Ishikawa (cell line): Measurements from ENCODE around the gene NEDD4L.

Source experiments
- CEBPB ChIP-seq: IDR thresholded peaks from 2 replicates; pipeline ENCODE4 v1.6.1; 2012
- CREB1 ChIP-seq: IDR thresholded peaks from 2 replicates; pipeline ENCODE4 v1.6.1; 2012; ENCODE audit warnings: low read depth
- EGR1 ChIP-seq: IDR thresholded peaks from 2 replicates; pipeline ENCODE4 v1.6.1; 2012
- EP300 ChIP-seq: IDR thresholded peaks from 2 replicates; pipeline ENCODE4 v1.6.1; 2012; ENCODE audit warnings: borderline replicate concordance
- FOXM1 ChIP-seq: IDR thresholded peaks from 2 replicates; pipeline ENCODE4 v1.6.1; 2012; ENCODE audit warnings: low read depth, borderline replicate concordance
- NFIC ChIP-seq: IDR thresholded peaks from 2 replicates; pipeline ENCODE4 v1.6.1; 2012
- RAD21 ChIP-seq: IDR thresholded peaks from 2 replicates; pipeline ENCODE4 v1.6.1; 2012; ENCODE audit warnings: low read depth
- TAF1 ChIP-seq: IDR thresholded peaks from 2 replicates; pipeline ENCODE4 v1.6.1; 2012; ENCODE audit warnings: low read depth, mild to moderate bottlenecking
- TCF12 ChIP-seq: IDR thresholded peaks from 2 replicates; pipeline ENCODE4 v1.6.1; 2012; ENCODE audit warnings: low read depth
- TEAD4 ChIP-seq: IDR thresholded peaks from 2 replicates; pipeline ENCODE4 v1.6.1; 2012
- YY1 ChIP-seq: IDR thresholded peaks from 2 replicates; pipeline ENCODE4 v1.6.1; 2012; ENCODE audit warnings: low read depth
- ZBTB7A ChIP-seq: IDR thresholded peaks from 2 replicates; pipeline ENCODE4 v1.6.1; 2012; ENCODE audit warnings: low read depth
- TF ChIP-seq, protein P1 (sequence below): IDR thresholded peaks from 2 replicates; pipeline ENCODE4 v1.6.1; 2012; ENCODE audit warnings: low read depth, mild to moderate bottlenecking
- TF ChIP-seq, protein P2 (sequence below): IDR thresholded peaks from 2 replicates; pipeline ENCODE4 v1.6.1; 2012
- TF ChIP-seq, protein P3 (sequence below): IDR thresholded peaks from 2 replicates; pipeline ENCODE4 v1.6.1; 2012

Gene NEDD4L

DNA sequence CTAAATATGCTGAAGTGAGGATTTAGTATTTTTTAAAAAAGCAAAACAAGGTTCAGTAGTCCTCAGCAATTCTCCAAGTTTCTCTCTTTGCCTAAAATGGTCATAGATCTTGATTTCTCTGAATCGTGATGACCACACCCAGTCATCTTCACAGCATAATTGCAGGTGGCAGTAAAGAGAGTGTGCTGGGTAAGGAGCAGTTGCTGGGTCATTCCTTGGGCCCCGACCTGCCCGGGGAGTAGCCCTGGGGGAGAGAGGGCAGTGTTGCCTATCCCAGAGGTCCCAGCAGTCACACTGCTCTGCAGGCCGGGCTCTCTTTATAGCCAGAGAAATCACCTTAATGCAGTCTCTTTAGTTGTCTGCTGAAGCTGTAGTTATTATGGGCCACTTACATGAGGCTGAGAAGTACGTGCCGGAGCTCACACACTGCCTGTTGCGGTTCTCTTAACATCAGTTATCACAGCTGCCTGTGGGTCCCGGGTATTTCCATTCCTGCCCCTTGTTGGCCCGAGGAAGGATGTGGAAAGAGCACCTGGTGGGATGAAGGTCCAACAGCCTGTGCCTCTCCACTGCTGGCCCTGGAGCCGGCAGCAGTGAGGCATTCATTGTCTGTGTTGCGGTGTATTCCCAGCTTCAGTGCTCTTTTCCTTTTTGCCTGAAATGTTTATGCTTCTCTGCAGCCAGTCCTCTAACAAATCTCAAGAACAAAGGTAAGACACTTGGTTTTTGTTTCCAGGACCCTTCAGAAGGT is 354.8 kb downstream of the NEDD4L start:
- TF ChIP-seq FOXM1: no peak
- TF ChIP-seq, protein P1, sequence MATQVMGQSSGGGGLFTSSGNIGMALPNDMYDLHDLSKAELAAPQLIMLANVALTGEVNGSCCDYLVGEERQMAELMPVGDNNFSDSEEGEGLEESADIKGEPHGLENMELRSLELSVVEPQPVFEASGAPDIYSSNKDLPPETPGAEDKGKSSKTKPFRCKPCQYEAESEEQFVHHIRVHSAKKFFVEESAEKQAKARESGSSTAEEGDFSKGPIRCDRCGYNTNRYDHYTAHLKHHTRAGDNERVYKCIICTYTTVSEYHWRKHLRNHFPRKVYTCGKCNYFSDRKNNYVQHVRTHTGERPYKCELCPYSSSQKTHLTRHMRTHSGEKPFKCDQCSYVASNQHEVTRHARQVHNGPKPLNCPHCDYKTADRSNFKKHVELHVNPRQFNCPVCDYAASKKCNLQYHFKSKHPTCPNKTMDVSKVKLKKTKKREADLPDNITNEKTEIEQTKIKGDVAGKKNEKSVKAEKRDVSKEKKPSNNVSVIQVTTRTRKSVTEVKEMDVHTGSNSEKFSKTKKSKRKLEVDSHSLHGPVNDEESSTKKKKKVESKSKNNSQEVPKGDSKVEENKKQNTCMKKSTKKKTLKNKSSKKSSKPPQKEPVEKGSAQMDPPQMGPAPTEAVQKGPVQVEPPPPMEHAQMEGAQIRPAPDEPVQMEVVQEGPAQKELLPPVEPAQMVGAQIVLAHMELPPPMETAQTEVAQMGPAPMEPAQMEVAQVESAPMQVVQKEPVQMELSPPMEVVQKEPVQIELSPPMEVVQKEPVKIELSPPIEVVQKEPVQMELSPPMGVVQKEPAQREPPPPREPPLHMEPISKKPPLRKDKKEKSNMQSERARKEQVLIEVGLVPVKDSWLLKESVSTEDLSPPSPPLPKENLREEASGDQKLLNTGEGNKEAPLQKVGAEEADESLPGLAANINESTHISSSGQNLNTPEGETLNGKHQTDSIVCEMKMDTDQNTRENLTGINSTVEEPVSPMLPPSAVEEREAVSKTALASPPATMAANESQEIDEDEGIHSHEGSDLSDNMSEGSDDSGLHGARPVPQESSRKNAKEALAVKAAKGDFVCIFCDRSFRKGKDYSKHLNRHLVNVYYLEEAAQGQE: no peak
- no peak for TF ChIP-seq ZBTB7A
- TF ChIP-seq, protein P2, sequence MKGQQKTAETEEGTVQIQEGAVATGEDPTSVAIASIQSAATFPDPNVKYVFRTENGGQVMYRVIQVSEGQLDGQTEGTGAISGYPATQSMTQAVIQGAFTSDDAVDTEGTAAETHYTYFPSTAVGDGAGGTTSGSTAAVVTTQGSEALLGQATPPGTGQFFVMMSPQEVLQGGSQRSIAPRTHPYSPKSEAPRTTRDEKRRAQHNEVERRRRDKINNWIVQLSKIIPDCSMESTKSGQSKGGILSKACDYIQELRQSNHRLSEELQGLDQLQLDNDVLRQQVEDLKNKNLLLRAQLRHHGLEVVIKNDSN: no peak
- no peak for TF ChIP-seq TCF12

DNA sequence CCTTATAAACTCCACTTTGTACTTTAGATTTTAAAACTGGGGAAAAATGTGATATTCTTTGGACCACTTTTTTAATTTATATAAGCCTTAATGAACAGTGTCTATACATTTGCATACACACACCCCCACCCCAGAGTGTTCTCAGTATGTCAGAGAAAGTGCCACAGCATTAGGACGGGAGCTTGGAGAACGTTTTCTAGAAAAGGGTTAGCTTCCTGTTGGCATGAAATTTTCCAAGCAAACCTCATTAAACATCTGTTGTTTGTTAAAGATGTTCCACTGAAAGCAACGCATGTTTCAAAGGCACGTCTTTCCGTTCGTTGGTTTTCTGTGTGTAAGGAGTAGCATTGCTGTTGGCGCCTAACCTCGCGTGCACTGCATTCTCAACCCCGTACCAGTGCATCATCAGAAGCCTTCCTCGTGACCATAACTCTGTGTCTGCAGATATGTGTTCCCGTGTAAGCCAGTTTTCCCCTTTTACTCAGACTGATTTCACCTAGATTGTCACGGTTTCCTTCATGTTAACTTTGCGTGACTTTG is 356.4 kb downstream of the NEDD4L start:
- TF ChIP-seq CREB1 (no peak), TCF12 (no peak), EGR1 (no peak), YY1 (no peak), FOXM1 (no peak), TEAD4 (no peak), EP300 (no peak), RAD21 (no peak), NFIC (no peak)
- TF ChIP-seq, protein P2: no peak

DNA sequence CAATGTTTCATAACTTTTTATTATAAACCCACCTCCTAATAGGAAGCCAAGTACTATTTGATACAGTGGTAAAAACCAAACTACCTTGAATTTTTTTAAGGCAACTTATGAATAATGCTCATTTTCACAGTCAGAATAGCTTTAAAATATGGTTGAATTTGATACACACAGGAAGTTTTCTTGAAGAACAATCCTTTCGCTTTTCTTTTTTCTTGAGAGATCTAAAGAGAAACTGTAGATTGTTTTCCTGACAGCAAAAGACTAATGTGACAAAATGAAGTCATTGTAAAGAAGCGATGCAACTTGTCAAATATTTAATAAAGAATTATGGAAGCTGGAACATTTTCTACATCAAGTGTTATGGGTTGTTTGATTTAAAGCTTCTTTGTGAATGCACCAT is 357.2 kb downstream of the NEDD4L start:
- TF ChIP-seq, protein P3, sequence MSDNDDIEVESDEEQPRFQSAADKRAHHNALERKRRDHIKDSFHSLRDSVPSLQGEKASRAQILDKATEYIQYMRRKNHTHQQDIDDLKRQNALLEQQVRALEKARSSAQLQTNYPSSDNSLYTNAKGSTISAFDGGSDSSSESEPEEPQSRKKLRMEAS: no peak
- TF ChIP-seq NFIC: no peak
- TF ChIP-seq YY1: no peak
- TF ChIP-seq FOXM1: no peak
- TF ChIP-seq TCF12: no peak
- no peak for TF ChIP-seq ZBTB7A
- TF ChIP-seq, protein P2: no peak
- no peak for TF ChIP-seq CEBPB
- TF ChIP-seq, protein P1: no peak
- no peak for TF ChIP-seq TAF1
- TF ChIP-seq TEAD4: no peak
- TF ChIP-seq EP300: no peak
- no peak for TF ChIP-seq CREB1
- TF ChIP-seq RAD21: no peak
- no peak for TF ChIP-seq EGR1

DNA sequence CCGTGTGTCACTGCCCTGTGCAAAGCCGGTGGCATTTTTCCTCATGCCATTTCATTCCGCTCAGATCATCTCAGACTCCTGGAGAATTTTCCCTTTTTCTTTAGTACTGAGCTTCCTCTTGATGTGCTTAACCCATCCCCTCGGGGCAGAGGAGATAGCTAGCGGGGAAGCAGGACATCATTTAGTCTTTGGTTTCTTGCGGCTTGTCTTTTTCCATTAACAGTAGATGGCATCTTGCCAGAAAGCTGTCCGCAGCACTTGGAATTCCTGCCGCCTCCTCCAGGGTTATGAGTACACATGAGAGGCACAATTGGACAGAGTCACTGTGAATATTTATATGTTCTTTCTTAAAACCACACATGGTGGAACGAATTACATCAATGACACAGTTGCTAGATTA is 358.2 kb downstream of the NEDD4L start:
- TF ChIP-seq NFIC (peak; percentile 50; the same call in 1 of the 2 replicates), TEAD4 (no peak)

DNA sequence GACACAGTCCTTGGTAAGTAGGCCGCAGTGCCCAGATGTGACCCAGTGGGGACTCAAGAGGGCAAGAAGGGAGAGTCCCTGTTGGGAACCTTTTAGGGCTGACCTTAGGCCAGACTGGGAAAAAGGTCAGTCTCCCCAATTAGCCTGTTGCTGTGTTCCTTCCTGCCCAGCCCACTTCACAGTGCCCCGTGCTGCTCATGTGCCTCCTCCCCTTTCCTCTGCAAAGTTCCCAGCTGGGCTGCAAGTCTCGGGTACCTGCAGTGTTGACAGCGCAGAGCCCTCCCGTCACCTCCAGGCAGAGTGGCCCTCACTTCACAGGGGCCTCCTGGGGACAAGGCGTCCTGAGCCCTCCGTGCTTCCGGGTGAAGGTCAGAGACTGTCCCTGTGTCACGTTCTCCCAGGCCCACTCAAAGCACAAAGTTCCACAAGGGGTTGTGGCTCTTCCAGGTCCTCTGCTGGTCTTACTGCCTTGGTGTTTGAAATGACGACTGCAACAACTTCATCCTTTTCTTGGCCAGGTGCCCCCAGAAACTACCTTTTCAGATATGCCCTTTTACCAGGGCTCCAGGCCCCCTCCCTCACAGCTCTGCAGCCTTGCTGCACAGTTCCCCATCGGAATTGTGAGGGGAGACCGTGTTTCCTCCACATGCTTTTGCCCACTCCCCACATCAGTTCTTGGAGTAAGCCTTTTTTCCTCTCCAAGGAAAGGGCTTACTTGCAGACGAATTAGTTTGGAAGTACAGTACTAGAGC is 359.1 kb downstream of the NEDD4L start:
- TF ChIP-seq, protein P1: no peak
- TF ChIP-seq TEAD4 (no peak), ZBTB7A (no peak), EGR1 (no peak), CEBPB (no peak), YY1 (no peak), CREB1 (no peak), EP300 (no peak), TAF1 (no peak), TCF12 (no peak), NFIC (no peak)
- TF ChIP-seq, protein P3: no peak
